Memory B cell (primary cell): Measurements from ENCODE around the gene APBB2.

Experiments
- ATAC-seq: fragments of 150-1000 bp; cut with Tn5 transposase; 2 replicates; pipeline ENCODE4 v1.10.0; 2021; ENCODE audit warnings: low read depth, mild to moderate bottlenecking, moderate library complexity
- DNase-seq, 2 donors: peaks; one replicate each; pipeline ENCODE4 v3.0.0; 2022; ENCODE audit warnings: low spot score in 2 of 2
- H3K27ac Mint-ChIP-seq: one replicate; pipeline ENCODE4 v1.8.0; 2022; ENCODE audit warnings: mild to moderate bottlenecking, moderate library complexity, mixed read lengths
- H3K27me3 Mint-ChIP-seq: one replicate; pipeline ENCODE4 v1.8.0; 2022; ENCODE audit warnings: mixed read lengths
- H3K36me3 Mint-ChIP-seq: one replicate; pipeline ENCODE4 v1.8.0; 2022; ENCODE audit warnings: mild to moderate bottlenecking, mixed read lengths
- H3K4me1 Mint-ChIP-seq: one replicate; pipeline ENCODE4 v1.8.0; 2022; ENCODE audit warnings: mixed read lengths
- H3K4me3 Mint-ChIP-seq: one replicate; pipeline ENCODE4 v1.8.0; 2022; ENCODE audit warnings: mild to moderate bottlenecking, moderate library complexity, mixed read lengths
- H3K9me3 Mint-ChIP-seq: one replicate; pipeline ENCODE4 v1.8.0; 2022; ENCODE audit warnings: mixed read lengths

APBB2 gene

GRCh38 chr4:41227902-41228301 is 13.6 kb upstream of the APBB2 start:
- ATAC-seq: no peak
- H3K36me3 Mint-ChIP-seq: no peaks in the 10 kb centered on the region
- no peak overlapping the region for H3K4me3 Mint-ChIP-seq
- peaks cover 4% of the 10 kb centered on the region for H3K27me3 Mint-ChIP-seq
- no peak overlapping the region for H3K27ac Mint-ChIP-seq
- DNase-seq: no peak
- H3K4me1 Mint-ChIP-seq: no peaks in the 10 kb centered on the region
- no peaks in the 10 kb centered on the region for H3K9me3 Mint-ChIP-seq

- ATAC-seq (no peak), DNase-seq (no peak)
- Mint-ChIP-seq H3K27me3 (peaks cover 16% of the 10 kb centered on the region), H3K36me3 (no peaks in the 10 kb centered on the region), H3K27ac (no peak overlapping the region), H3K4me1 (no peaks in the 10 kb centered on the region), H3K4me3 (no peak overlapping the region), H3K9me3 (no peaks in the 10 kb centered on the region)
Observed at GRCh38 chr4:41221850-41222645, 7.7 kb upstream of the APBB2 start.

GRCh38 chr4:41219421-41219950 is 5.1 kb upstream of the APBB2 start:
- peaks cover 24% of the 10 kb centered on the region for H3K27me3 Mint-ChIP-seq
- H3K27ac Mint-ChIP-seq: no peak overlapping the region
- H3K4me1 Mint-ChIP-seq: peaks cover 10% of the 10 kb centered on the region
- DNase-seq (no peak), ATAC-seq (no peak)
- no peaks in the 10 kb centered on the region for H3K9me3 Mint-ChIP-seq
- no peak overlapping the region for H3K4me3 Mint-ChIP-seq
- no peaks in the 10 kb centered on the region for H3K36me3 Mint-ChIP-seq

- no peak for ATAC-seq
- no peak overlapping the region for H3K27ac Mint-ChIP-seq
- no peaks in the 10 kb centered on the region for H3K36me3 Mint-ChIP-seq
- no peak overlapping the region for H3K4me3 Mint-ChIP-seq
- peaks cover 10% of the 10 kb centered on the region for H3K4me1 Mint-ChIP-seq
- H3K27me3 Mint-ChIP-seq: peaks cover 24% of the 10 kb centered on the region
- DNase-seq: no peak
- H3K9me3 Mint-ChIP-seq: no peaks in the 10 kb centered on the region
Observed at GRCh38 chr4:41218703-41219102, 4.4 kb upstream of the APBB2 start.

- Mint-ChIP-seq H3K4me3 (no peak overlapping the region), H3K27ac (no peak overlapping the region), H3K27me3 (peaks cover 28% of the 10 kb centered on the region), H3K4me1 (peaks cover 15% of the 10 kb centered on the region), H3K36me3 (no peaks in the 10 kb centered on the region), H3K9me3 (no peaks in the 10 kb centered on the region)
- ATAC-seq: no peak
- no peak for DNase-seq
Observed at GRCh38 chr4:41217374-41217773, 3.0 kb upstream of the APBB2 start.

DNA sequence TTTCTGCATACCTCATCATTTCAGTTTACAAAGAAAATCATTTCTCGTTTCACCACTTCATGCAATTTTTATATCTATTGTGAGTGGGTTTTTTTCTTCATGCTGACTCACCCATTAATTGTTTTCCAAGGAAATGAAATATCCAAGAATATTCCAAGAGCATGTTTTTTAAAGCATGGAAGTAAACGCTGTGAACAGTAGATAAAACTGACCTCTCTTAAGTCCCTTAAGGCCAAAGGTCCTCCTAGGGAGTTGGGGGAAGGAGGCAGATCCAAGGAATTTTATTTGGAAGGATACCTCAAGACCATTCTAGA is 2.6 kb upstream of the APBB2 start:
- ATAC-seq: no peak
- no peaks in the 10 kb centered on the region for H3K36me3 Mint-ChIP-seq
- peak overlapping the region; percentile 78 for H3K4me3 Mint-ChIP-seq
- no peaks in the 10 kb centered on the region for H3K9me3 Mint-ChIP-seq
- peaks cover 15% of the 10 kb centered on the region for H3K4me1 Mint-ChIP-seq
- no peak for DNase-seq
- no peak overlapping the region for H3K27ac Mint-ChIP-seq
- peaks cover 28% of the 10 kb centered on the region for H3K27me3 Mint-ChIP-seq

DNA sequence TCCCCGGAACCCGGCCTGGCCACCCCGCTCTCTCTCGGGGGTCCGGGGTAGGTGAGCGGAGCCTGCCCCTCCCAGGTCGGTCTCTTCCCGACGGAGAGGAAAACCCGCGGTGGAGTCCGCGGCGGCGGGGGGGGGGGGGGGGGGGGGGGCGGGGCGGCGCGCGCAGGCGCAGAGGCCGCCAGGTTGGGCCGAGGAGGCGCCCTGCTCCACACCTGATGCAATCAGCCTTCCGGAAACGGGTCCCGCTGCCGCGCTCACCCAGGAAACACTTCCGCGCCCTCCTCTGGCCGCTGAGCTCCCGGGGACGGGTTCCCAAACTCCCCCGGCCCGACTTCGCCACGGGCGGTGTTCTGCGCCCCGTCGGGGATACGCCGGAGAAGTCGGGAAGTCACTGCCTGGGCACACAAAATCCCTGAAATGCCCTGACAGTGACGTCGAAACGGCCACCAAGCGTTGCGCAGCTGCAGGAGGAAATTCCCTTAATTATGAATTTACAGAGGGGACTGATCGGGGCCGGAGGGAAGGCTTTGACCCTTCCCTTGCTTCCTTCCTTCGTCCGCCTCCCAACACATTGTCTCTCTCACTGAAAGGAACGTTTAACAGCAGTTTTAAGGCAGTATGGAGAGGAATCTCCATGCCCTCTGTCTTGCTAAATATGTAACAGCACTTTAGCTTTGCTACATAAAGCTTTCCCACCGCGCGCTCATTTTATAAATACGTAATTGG is 2.1 kb upstream of the APBB2 start:
- no peaks in the 10 kb centered on the region for H3K9me3 Mint-ChIP-seq
- H3K36me3 Mint-ChIP-seq: no peaks in the 10 kb centered on the region
- H3K4me1 Mint-ChIP-seq: peaks cover 15% of the 10 kb centered on the region
- peak in 1 of 2 donors; percentile 36 for DNase-seq
- no peak overlapping the region for H3K27ac Mint-ChIP-seq
- ATAC-seq: peak; percentile 30
- peak overlapping the region; percentile 78 for H3K4me3 Mint-ChIP-seq
- H3K27me3 Mint-ChIP-seq: peaks cover 28% of the 10 kb centered on the region

DNA sequence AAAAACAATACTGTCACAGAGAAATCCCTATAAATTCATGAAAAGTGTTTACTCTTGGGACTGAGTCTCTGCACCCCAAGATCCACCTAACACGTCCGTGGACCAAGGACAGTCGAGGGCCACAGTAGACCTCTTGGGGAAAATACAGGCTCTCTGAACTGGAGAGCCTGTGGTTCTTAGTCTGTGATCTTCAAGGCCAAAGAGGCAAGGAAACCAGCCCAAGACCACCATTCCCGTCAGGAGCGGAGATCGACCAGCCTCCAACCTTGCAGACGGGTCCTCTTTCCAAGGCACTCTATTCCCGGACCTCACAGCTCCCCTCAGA is 1.6 kb upstream of the APBB2 start:
- ATAC-seq (no peak), DNase-seq (no peak)
- peak overlapping the region; percentile 53 for H3K4me3 Mint-ChIP-seq
- no peak overlapping the region for H3K27ac Mint-ChIP-seq
- peaks cover 25% of the 10 kb centered on the region for H3K27me3 Mint-ChIP-seq
- H3K4me1 Mint-ChIP-seq: peaks cover 15% of the 10 kb centered on the region
- H3K36me3 Mint-ChIP-seq: no peaks in the 10 kb centered on the region
- no peaks in the 10 kb centered on the region for H3K9me3 Mint-ChIP-seq

GRCh38 chr4:41215155-41215554 is 813 bp upstream of the APBB2 start:
- no peak for DNase-seq
- no peaks in the 10 kb centered on the region for H3K9me3 Mint-ChIP-seq
- H3K27me3 Mint-ChIP-seq: peaks cover 19% of the 10 kb centered on the region
- H3K36me3 Mint-ChIP-seq: no peaks in the 10 kb centered on the region
- no peak overlapping the region for H3K27ac Mint-ChIP-seq
- no peak for ATAC-seq
- peak overlapping the region; percentile 64 for H3K4me3 Mint-ChIP-seq
- H3K4me1 Mint-ChIP-seq: peaks cover 15% of the 10 kb centered on the region

DNA sequence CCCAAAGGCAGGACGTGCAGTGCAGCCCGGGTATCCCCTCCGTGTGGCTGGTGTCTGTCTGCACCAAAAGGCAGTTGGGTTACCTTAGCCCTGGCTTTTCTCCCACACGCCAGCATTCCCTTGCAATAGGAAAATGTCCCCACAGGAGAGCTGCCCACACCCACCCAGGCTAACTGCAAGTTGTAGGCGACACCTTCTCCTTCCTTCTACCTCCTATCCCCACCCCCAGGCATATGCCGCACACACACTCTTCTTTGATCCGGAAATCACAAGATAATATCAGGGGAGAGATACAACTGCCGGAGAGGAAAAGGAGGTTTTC is 444 bp upstream of the APBB2 start:
- H3K4me1 Mint-ChIP-seq: peaks cover 15% of the 10 kb centered on the region
- peaks cover 15% of the 10 kb centered on the region for H3K27me3 Mint-ChIP-seq
- H3K4me3 Mint-ChIP-seq: peak overlapping the region; percentile 64
- no peak for ATAC-seq
- no peak for DNase-seq
- H3K27ac Mint-ChIP-seq: no peak overlapping the region
- no peaks in the 10 kb centered on the region for H3K9me3 Mint-ChIP-seq
- H3K36me3 Mint-ChIP-seq: no peaks in the 10 kb centered on the region

- no peak overlapping the region for H3K27ac Mint-ChIP-seq
- H3K27me3 Mint-ChIP-seq: peaks cover 15% of the 10 kb centered on the region
- DNase-seq: peak in 1 of 2 donors; percentile 15
- H3K4me3 Mint-ChIP-seq: peak overlapping the region; percentile 75
- peaks cover 15% of the 10 kb centered on the region for H3K4me1 Mint-ChIP-seq
- no peaks in the 10 kb centered on the region for H3K36me3 Mint-ChIP-seq
- no peak for ATAC-seq
- no peaks in the 10 kb centered on the region for H3K9me3 Mint-ChIP-seq
Observed at GRCh38 chr4:41213625-41214135, 662 bp downstream of the APBB2 start.

GRCh38 chr4:41212616-41213203 is 1.6 kb downstream of the APBB2 start:
- H3K4me3 Mint-ChIP-seq: peak overlapping the region; percentile 11
- peaks cover 15% of the 10 kb centered on the region for H3K4me1 Mint-ChIP-seq
- no peaks in the 10 kb centered on the region for H3K36me3 Mint-ChIP-seq
- DNase-seq (no peak), ATAC-seq (peak; percentile 21)
- peaks cover 20% of the 10 kb centered on the region for H3K27me3 Mint-ChIP-seq
- H3K27ac Mint-ChIP-seq: no peak overlapping the region
- no peaks in the 10 kb centered on the region for H3K9me3 Mint-ChIP-seq

DNA sequence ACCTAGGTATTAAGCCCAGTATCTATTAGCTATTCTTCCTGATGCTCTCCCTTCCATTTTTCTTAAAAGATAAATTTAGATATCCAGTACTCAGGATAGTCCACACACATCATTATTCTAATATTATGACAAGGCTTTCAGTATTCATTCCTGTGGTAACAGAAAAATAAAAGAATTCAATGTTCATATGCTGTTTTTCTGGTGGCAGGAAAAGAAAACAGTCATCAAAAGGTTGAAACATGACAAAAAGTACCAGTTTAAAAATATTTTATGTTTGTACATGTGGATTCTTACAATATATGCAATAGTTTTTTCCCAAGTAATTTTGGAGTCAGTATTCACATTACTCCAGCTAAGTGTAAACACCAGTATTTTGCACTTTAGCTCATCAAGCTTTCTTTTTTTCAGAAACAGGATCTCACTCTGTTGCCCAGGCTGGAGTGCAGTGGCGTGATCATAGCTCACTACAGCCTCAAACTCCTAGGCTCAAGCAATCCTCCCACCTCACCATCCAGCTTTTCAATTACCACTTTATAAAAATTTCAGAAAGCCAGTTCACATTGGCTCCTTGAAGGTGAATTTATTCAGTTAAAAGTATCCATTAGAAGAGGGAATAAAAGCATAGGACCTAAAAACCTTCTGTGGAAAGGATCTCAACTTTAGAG is 2.3 kb downstream of the APBB2 start:
- peaks cover 20% of the 10 kb centered on the region for H3K27me3 Mint-ChIP-seq
- H3K4me1 Mint-ChIP-seq: peaks cover 15% of the 10 kb centered on the region

GRCh38 chr4:41209901-41210300 is 4.4 kb downstream of the APBB2 start:
- ATAC-seq: no peak
- Mint-ChIP-seq H3K9me3 (no peaks in the 10 kb centered on the region), H3K27me3 (peaks cover 16% of the 10 kb centered on the region), H3K4me3 (no peak overlapping the region), H3K27ac (no peak overlapping the region), H3K36me3 (no peaks in the 10 kb centered on the region), H3K4me1 (peaks cover 7% of the 10 kb centered on the region)
- no peak for DNase-seq

More for the DNA sequence above, 2.3 kb downstream of the APBB2 start:
- ATAC-seq: no peak
- Mint-ChIP-seq H3K4me3 (no peak overlapping the region), H3K9me3 (no peaks in the 10 kb centered on the region), H3K36me3 (no peaks in the 10 kb centered on the region), H3K27ac (no peak overlapping the region)
- no peak for DNase-seq
